ENCODE data around the gene HOXA9. TPM values are rescaled to one million over a fixed set of nuclear protein-coding genes. Genes with fewer than 3 reads are reported as not detected.

The HOXA9 gene
- polyA plus RNA-seq (2013, experiment 1 of 2) = 9.8 TPM
- polyA plus RNA-seq (2013, experiment 2 of 2) = 9.8 TPM

GRCh38 chr7:27165089-27165995 is at the start of gene HOXA9:
HOXA9 (minus strand) TSS chr7:27165537; CDS start chr7:27165457, 80 bp downstream.
- peaks cover 32% of the 10 kb centered on the region for H3K4me1 ChIP-seq (ENCODE audit: control insufficient read depth, insufficient read depth, low read depth, low read length)
- peak within 1 kb of the TSS; percentile 89 to 90 for H3K18ac ChIP-seq (ENCODE audit: low read depth in 1 of 2, low read length in 2 of 2)
- peak within 1 kb of the TSS; percentile 42 to 92 for H3K4me3 ChIP-seq (ENCODE audit: insufficient read depth in 1 of 2, low read depth in 1 of 2, low read length in 2 of 2)

GRCh38 chr7:27214239-27214950 is 49.1 kb upstream of the HOXA9 start:
- H3K4me1 ChIP-seq (ENCODE audit: control insufficient read depth, insufficient read depth, low read depth, low read length) = peaks cover 16% of the 10 kb centered on the region
- no peak overlapping the region for H3K4me2 ChIP-seq (ENCODE audit: low read length, poor library complexity, severe bottlenecking)
- no peak overlapping the region for H3K23ac ChIP-seq (ENCODE audit: low read length in 2 of 2)
- H3K36me3 ChIP-seq (ENCODE audit: control insufficient read depth in 1 of 2, insufficient read depth in 2 of 2, low read depth in 1 of 2, low read length in 2 of 2) = no peaks in the 10 kb centered on the region
- H3K4ac ChIP-seq (ENCODE audit: low read depth in 1 of 2, low read length in 2 of 2) = no peak overlapping the region
- H2AFZ ChIP-seq (ENCODE audit: low read depth, low read length) = no peak overlapping the region
- H3K14ac ChIP-seq (ENCODE audit: low read length in 2 of 2) = no peak overlapping the region
- H2BK5ac ChIP-seq (ENCODE audit: low read depth, low read length, poor library complexity, severe bottlenecking) = no peak overlapping the region
- no peak overlapping the region for H4K8ac ChIP-seq (ENCODE audit: low read length)
- no peaks in the 10 kb centered on the region for H3K9me3 ChIP-seq (ENCODE audit: control insufficient read depth, low read length)
- no peak overlapping the region for H2BK120ac ChIP-seq (ENCODE audit: low read depth, low read length)
- DNase-seq = no peak
- H2BK15ac ChIP-seq (ENCODE audit: low read depth, poor library complexity, severe bottlenecking) = no peak overlapping the region
- H3K9ac ChIP-seq (ENCODE audit: low read length) = no peak overlapping the region
- H2AK5ac ChIP-seq (ENCODE audit: low read length, severe bottlenecking) = no peak overlapping the region
- 38% methylated on average over 7 of the region's 8 CpGs for WGBS
- no peak overlapping the region for H2BK12ac ChIP-seq (ENCODE audit: low read length in 2 of 2)
- no peaks in the 10 kb centered on the region for H3K79me1 ChIP-seq (replicated peaks; ENCODE audit: low read length, poor library complexity, severe bottlenecking)
- no peak overlapping the region for H3K27ac ChIP-seq (ENCODE audit: low read length, poor library complexity, severe bottlenecking)
- no peak overlapping the region for H4K91ac ChIP-seq (ENCODE audit: low read length)
- H3K4me3 ChIP-seq (ENCODE audit: insufficient read depth in 1 of 2, low read depth in 1 of 2, low read length in 2 of 2) = no peak overlapping the region
- H3K27me3 ChIP-seq (ENCODE audit: control insufficient read depth in 1 of 2, insufficient read depth in 1 of 2, low read length in 2 of 2) = peaks cover 72 to 87% of the 10 kb centered on the region in 2 experiments
- H3K18ac ChIP-seq (ENCODE audit: low read depth in 1 of 2, low read length in 2 of 2) = no peak overlapping the region

More at GRCh38 chr7:27165089-27165995, at the start of gene HOXA9:
- Histone ChIP-seq H3K14ac (ENCODE audit: low read length in 2 of 2) (peak within 1 kb of the TSS in 1 of 2 experiments; percentile 92), H3K27ac (ENCODE audit: low read length, poor library complexity, severe bottlenecking) (peak within 1 kb of the TSS; percentile 73), H3K36me3 (ENCODE audit: control insufficient read depth in 1 of 2, insufficient read depth in 2 of 2, low read depth in 1 of 2, low read length in 2 of 2) (peaks cover 15 to 60% of the 10 kb centered on the region in 2 experiments), H3K79me1 (replicated peaks; ENCODE audit: low read length, poor library complexity, severe bottlenecking) (peaks cover 3% of the 10 kb centered on the region), H3K9me3 (ENCODE audit: control insufficient read depth, low read length) (no peaks in the 10 kb centered on the region), H3K23ac (ENCODE audit: low read length in 2 of 2) (peak within 1 kb of the TSS; percentile 67 to 81), H2AFZ (ENCODE audit: low read depth, low read length) (no peak within 1 kb of the TSS), H2BK120ac (ENCODE audit: low read depth, low read length) (peak within 1 kb of the TSS; percentile 99), H3K9ac (ENCODE audit: low read length) (peak within 1 kb of the TSS; percentile 90), H2BK5ac (ENCODE audit: low read depth, low read length, poor library complexity, severe bottlenecking) (peak within 1 kb of the TSS; percentile 68), H3K27me3 (ENCODE audit: control insufficient read depth in 1 of 2, insufficient read depth in 1 of 2, low read length in 2 of 2) (no peaks in the 10 kb centered on the region), H4K91ac (ENCODE audit: low read length) (peak within 1 kb of the TSS; percentile 91), H2BK15ac (ENCODE audit: low read depth, poor library complexity, severe bottlenecking) (peak within 1 kb of the TSS; percentile 74), H2BK12ac (ENCODE audit: low read length in 2 of 2) (peak within 1 kb of the TSS; percentile 59 to 89), H3K4ac (ENCODE audit: low read depth in 1 of 2, low read length in 2 of 2) (peak within 1 kb of the TSS; percentile 87 to 91), H2AK5ac (ENCODE audit: low read length, severe bottlenecking) (peak within 1 kb of the TSS; percentile 27), H4K8ac (ENCODE audit: low read length) (peak within 1 kb of the TSS; percentile 95), H3K4me2 (ENCODE audit: low read length, poor library complexity, severe bottlenecking) (peak within 1 kb of the TSS; percentile 67)
- 31% methylated on average over 80 of the region's 82 CpGs for WGBS
- DNase-seq = peak; percentile 84

GRCh38 chr7:27213433-27214238 is 48.3 kb upstream of the HOXA9 start:
- H2BK5ac ChIP-seq (ENCODE audit: low read depth, low read length, poor library complexity, severe bottlenecking) = no peak overlapping the region
- H3K27ac ChIP-seq (ENCODE audit: low read length, poor library complexity, severe bottlenecking) = no peak overlapping the region
- no peak overlapping the region for H2BK12ac ChIP-seq (ENCODE audit: low read length in 2 of 2)
- H3K23ac ChIP-seq (ENCODE audit: low read length in 2 of 2) = peak overlapping the region in 1 of 2 experiments; percentile 19
- no peak overlapping the region for H4K91ac ChIP-seq (ENCODE audit: low read length)
- H2BK120ac ChIP-seq (ENCODE audit: low read depth, low read length) = no peak overlapping the region
- no peak overlapping the region for H4K8ac ChIP-seq (ENCODE audit: low read length)
- H3K4me2 ChIP-seq (ENCODE audit: low read length, poor library complexity, severe bottlenecking) = no peak overlapping the region
- peaks cover 79 to 88% of the 10 kb centered on the region in 2 experiments for H3K27me3 ChIP-seq (ENCODE audit: control insufficient read depth in 1 of 2, insufficient read depth in 1 of 2, low read length in 2 of 2)
- 36% methylated on average over 47 of the region's 50 CpGs for WGBS
- no peak overlapping the region for H2AK5ac ChIP-seq (ENCODE audit: low read length, severe bottlenecking)
- no peaks in the 10 kb centered on the region for H3K9me3 ChIP-seq (ENCODE audit: control insufficient read depth, low read length)
- H3K4me1 ChIP-seq (ENCODE audit: control insufficient read depth, insufficient read depth, low read depth, low read length) = peaks cover 16% of the 10 kb centered on the region
- no peak overlapping the region for H3K4ac ChIP-seq (ENCODE audit: low read depth in 1 of 2, low read length in 2 of 2)
- H3K4me3 ChIP-seq (ENCODE audit: insufficient read depth in 1 of 2, low read depth in 1 of 2, low read length in 2 of 2) = no peak overlapping the region
- no peak overlapping the region for H3K9ac ChIP-seq (ENCODE audit: low read length)
- H3K18ac ChIP-seq (ENCODE audit: low read depth in 1 of 2, low read length in 2 of 2) = no peak overlapping the region
- H3K14ac ChIP-seq (ENCODE audit: low read length in 2 of 2) = no peak overlapping the region
- DNase-seq = no peak
- no peak overlapping the region for H2AFZ ChIP-seq (ENCODE audit: low read depth, low read length)
- no peaks in the 10 kb centered on the region for H3K79me1 ChIP-seq (replicated peaks; ENCODE audit: low read length, poor library complexity, severe bottlenecking)
- no peaks in the 10 kb centered on the region for H3K36me3 ChIP-seq (ENCODE audit: control insufficient read depth in 1 of 2, insufficient read depth in 2 of 2, low read depth in 1 of 2, low read length in 2 of 2)
- H2BK15ac ChIP-seq (ENCODE audit: low read depth, poor library complexity, severe bottlenecking) = no peak overlapping the region
